Fibroblast of the aortic adventitia (primary cell): ENCODE measurements around the gene MAP7D3. TPM values are rescaled to one million over a fixed set of nuclear protein-coding genes. Genes with fewer than 3 reads are reported as not detected.
A peak's percentile ranks its signal among the peaks of the same experiment; 100 is the strongest.

Experiments
- DNase-seq: peaks from one replicate; pipeline ENCODE4 v3.0.0-alpha.2; 2010; ENCODE audit warnings: low read depth
- H3K4me3 ChIP-seq: 2 replicates; pipeline ENCODE4 v1.5.1; 2011; ENCODE audit warnings: low read depth, mild to moderate bottlenecking, control low read depth, low read length, moderate library complexity
- CTCF ChIP-seq: IDR thresholded peaks from 2 replicates; pipeline ENCODE4 v1.5.1; 2011; ENCODE audit warnings: mild to moderate bottlenecking, low read length, control low read depth, inconsistent platforms; ENCODE audit not compliant: insufficient read depth
- total RNA-seq: library from RNA; depleted of rRNA; stranded (reverse); fragments of >200 nt; gene quantifications from 2 replicates; pipeline ENCODE4 v1.2.3, GENCODE V29; 2012; ENCODE audit warnings: low replicate concordance

The MAP7D3 gene
- total RNA-seq, 1 donor, result 18.6 TPM

- TF ChIP-seq CTCF, result no peak
- no peak overlapping the region for H3K4me3 ChIP-seq
- DNase-seq, result no peak
These were observed 43.7 kb downstream of the MAP7D3 start for GRCh38 chrX:136207546-136207945.

- DNase-seq, result no peak
- no peak overlapping the region for H3K4me3 ChIP-seq
- TF ChIP-seq CTCF, result no peak
These were observed 44.3 kb downstream of the MAP7D3 start for GRCh38 chrX:136206916-136207315.

DNA sequence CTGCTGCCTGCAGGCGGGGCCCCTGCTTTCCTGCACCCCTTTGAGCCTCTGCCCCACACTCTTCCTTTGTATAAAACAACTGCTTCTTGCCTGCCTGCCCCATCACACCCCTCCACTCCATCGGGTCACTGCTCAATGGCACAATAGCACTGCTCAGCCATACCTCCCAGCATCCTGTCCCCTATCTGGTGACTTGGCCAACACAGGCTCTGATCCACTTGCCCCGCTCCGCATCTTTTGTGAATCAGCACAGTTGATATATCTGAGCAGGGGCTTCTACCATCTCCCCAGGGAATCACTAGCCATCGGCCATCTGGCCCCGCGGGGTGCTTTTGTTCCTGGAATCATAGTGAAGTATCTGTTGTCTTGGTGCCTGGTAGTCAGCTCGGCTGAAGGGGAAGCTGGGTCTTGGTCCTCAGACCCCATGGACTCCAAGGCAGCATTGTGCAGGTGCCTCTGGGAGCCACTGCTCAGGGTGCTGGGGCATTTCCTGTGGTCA lies 45.3 kb downstream of the MAP7D3 start:
- no peak for TF ChIP-seq CTCF
- H3K4me3 ChIP-seq, result no peak overlapping the region
- no peak for DNase-seq

DNA sequence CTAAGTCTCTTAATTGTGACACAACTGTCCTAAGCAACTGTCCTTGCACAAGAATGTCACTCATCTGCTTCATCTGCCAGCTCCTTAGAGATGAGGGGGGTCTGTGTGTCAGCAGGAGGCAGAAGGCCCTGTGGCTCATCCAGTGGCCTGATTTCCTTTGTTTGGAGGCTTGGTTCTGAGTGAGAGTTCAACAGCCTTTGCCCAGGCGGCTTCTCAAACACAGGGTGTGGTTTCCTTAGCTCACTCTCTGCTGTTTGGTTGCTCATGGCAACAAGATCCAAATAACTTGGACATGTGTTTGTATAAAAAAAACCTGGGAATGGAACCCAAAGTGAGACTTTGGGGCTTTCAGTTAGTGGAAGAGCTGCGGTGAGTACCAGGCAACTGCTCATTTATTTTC lies 46.6 kb downstream of the MAP7D3 start:
- DNase-seq, result peak; percentile 76
- no peak for TF ChIP-seq CTCF
- no peak overlapping the region for H3K4me3 ChIP-seq

DNA sequence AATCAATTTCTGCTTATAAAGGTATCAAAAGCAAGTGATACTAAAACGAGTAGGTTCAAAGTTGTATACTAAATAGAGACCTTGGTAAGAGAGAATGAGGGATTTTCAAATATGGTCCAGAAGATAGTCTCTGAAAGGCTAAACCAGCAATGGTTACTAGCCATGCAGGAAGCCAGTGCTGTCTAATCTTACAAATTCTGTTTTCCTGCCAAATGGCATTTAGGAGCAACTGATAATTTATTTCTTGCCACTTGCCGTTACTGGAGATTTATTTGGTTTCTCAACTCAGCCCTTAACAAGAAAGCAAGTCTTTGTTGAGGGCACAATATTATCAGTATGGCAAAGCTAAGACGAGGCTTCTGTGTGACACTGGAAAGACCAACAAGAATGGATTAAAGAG lies 47.2 kb downstream of the MAP7D3 start:
- TF ChIP-seq CTCF, result no peak
- DNase-seq, result no peak
- no peak overlapping the region for H3K4me3 ChIP-seq

DNA sequence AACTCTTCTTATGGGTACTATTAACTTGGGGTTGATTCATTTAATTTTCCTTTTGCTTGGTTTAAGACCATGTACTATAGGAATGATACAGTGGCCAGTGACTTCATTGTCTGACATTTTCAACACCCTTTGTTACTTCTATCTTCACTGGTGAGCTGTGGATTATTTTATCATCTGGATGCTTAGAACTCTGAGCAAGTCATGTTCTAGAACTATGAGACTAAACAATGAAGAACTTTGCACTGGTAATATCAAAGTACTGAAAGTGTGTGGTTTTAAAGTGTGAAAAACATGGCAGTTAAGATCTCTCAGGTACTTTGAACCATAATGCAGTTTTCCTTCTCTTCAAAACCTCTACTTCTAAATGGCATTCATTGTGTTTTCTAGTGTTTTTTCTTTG lies 47.8 kb downstream of the MAP7D3 start:
- H3K4me3 ChIP-seq, result no peak overlapping the region
- DNase-seq, result no peak
- TF ChIP-seq CTCF, result no peak

DNA sequence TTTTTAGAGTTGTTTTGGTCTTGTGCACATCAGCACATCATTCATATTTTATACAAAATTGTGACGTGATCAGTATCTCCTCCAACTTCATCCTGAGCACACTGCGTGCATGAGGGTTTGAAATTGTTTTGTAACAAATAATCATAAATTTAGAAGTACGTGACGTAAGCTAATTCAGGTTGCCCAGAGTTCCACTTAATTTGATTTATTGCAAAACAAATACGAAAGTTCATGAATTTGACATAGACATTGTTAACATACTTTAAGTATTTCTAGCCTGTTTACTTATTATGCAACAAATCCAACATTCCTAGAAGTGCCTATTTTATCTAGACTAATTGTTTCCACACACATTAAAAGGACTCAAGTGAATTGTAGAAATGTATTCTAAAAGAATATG lies 48.3 kb downstream of the MAP7D3 start:
- H3K4me3 ChIP-seq, result no peak overlapping the region
- peak; percentile 75 for DNase-seq

More for the DNA sequence above, 48.3 kb downstream of the MAP7D3 start:
- no peak for TF ChIP-seq CTCF
